HEK293 (cell line): ENCODE results near the gene SLC2A4.
A peak's percentile ranks its signal among the peaks of the same experiment; 100 is the strongest.

ENCODE experiments used
- HOXA7 ChIP-seq: sonication (generic); formaldehyde crosslinking; IDR thresholded peaks from 2 replicates; pipeline ENCODE4 v1.8.1; 2022; ENCODE audit warnings: missing genetic modification reagents, borderline replicate concordance
- KLF1 ChIP-seq: fragments of 450-650 bp; formaldehyde crosslinking; IDR thresholded peaks from 2 replicates; pipeline ENCODE4 v1.5.1; 2016; ENCODE audit warnings: missing biosample characterization, missing genetic modification characterization
- KLF8 ChIP-seq: fragments of 450-650 bp; formaldehyde crosslinking; IDR thresholded peaks from 2 replicates; pipeline ENCODE4 v1.5.1; 2016; ENCODE audit warnings: missing biosample characterization, missing genetic modification characterization
- KLF9 ChIP-seq: fragments of 450-650 bp; formaldehyde crosslinking; IDR thresholded peaks from 2 replicates; pipeline ENCODE4 v1.5.1; 2016; ENCODE audit warnings: missing biosample characterization, missing genetic modification characterization, low read depth
- MEIS1 ChIP-seq: sonication (generic); formaldehyde crosslinking; IDR thresholded peaks from 2 replicates; pipeline ENCODE4 v1.8.1; 2022; ENCODE audit warnings: missing genetic modification reagents, mild to moderate bottlenecking, borderline replicate concordance
- OVOL3 ChIP-seq: fragments of 450-650 bp; formaldehyde crosslinking; IDR thresholded peaks from 2 replicates; pipeline ENCODE4 v1.5.1; 2016; ENCODE audit warnings: missing biosample characterization, missing genetic modification characterization
- RBAK ChIP-seq: fragments of 450-650 bp; formaldehyde crosslinking; IDR thresholded peaks from 2 replicates; pipeline ENCODE4 v1.5.1; 2016; ENCODE audit warnings: missing biosample characterization, missing genetic modification characterization
- SP7 ChIP-seq: fragments of 450-650 bp; formaldehyde crosslinking; IDR thresholded peaks from 2 replicates; pipeline ENCODE4 v1.5.1; 2016; ENCODE audit warnings: missing biosample characterization, missing genetic modification characterization
- WT1 ChIP-seq: fragments of 450-650 bp; formaldehyde crosslinking; IDR thresholded peaks from 2 replicates; pipeline ENCODE4 v1.5.1; 2016; ENCODE audit warnings: missing biosample characterization, missing genetic modification characterization
- ZBTB8A ChIP-seq: fragments of 450-650 bp; formaldehyde crosslinking; IDR thresholded peaks from 2 replicates; pipeline ENCODE4 v1.5.1; 2016; ENCODE audit warnings: missing biosample characterization, missing genetic modification characterization
- ZEB2 ChIP-seq: fragments of 450-650 bp; formaldehyde crosslinking; IDR thresholded peaks from 2 replicates; pipeline ENCODE4 v1.5.1; 2016; ENCODE audit warnings: missing biosample characterization, missing genetic modification characterization
- ZNF24 ChIP-seq: fragments of 450-650 bp; formaldehyde crosslinking; IDR thresholded peaks from 2 replicates; pipeline ENCODE4 v1.5.1; 2016; ENCODE audit warnings: missing biosample characterization, missing genetic modification characterization
- ZNF324 ChIP-seq: fragments of 450-650 bp; formaldehyde crosslinking; IDR thresholded peaks from 2 replicates; pipeline ENCODE4 v1.5.1; 2016; ENCODE audit warnings: missing biosample characterization, missing genetic modification characterization
- ZNF433 ChIP-seq: fragments of 450-650 bp; formaldehyde crosslinking; IDR thresholded peaks from 2 replicates; pipeline ENCODE4 v1.5.1; 2016; ENCODE audit warnings: missing biosample characterization, missing genetic modification characterization, low read depth
- ZNF530 ChIP-seq: fragments of 450-650 bp; formaldehyde crosslinking; IDR thresholded peaks from 2 replicates; pipeline ENCODE4 v1.5.1; 2016; ENCODE audit warnings: low read depth, missing biosample characterization, missing genetic modification characterization
- ZNF596 ChIP-seq: fragments of 450-650 bp; IDR thresholded peaks from 2 replicates; pipeline ENCODE4 v1.5.0; 2018; ENCODE audit warnings: missing biosample characterization, mild to moderate bottlenecking, missing genetic modification characterization, moderate library complexity
- ZNF626 ChIP-seq: fragments of 450-650 bp; sonication (Bioruptor Pico); formaldehyde crosslinking; IDR thresholded peaks from 2 replicates; pipeline ENCODE4 v1.5.1; 2018; ENCODE audit warnings: missing biosample characterization, missing genetic modification characterization, inconsistent platforms
- ZNF707 ChIP-seq: fragments of 450-650 bp; formaldehyde crosslinking; IDR thresholded peaks from 2 replicates; pipeline ENCODE4 v1.5.1; 2016; ENCODE audit warnings: missing biosample characterization, missing genetic modification characterization
- ZNF785 ChIP-seq: fragments of 450-650 bp; formaldehyde crosslinking; IDR thresholded peaks from 2 replicates; pipeline ENCODE4 v1.5.1; 2016; ENCODE audit warnings: missing biosample characterization, missing genetic modification characterization
- ZSCAN30 ChIP-seq: fragments of 450-650 bp; IDR thresholded peaks from 2 replicates; pipeline ENCODE4 v1.5.1; 2018; ENCODE audit warnings: missing biosample characterization, mild to moderate bottlenecking, missing genetic modification characterization, moderate library complexity
- TF ChIP-seq, protein P1 (sequence below): fragments of 450-650 bp; formaldehyde crosslinking; IDR thresholded peaks from 2 replicates; pipeline ENCODE4 v1.5.1; 2016; ENCODE audit warnings: missing biosample characterization, missing genetic modification characterization, borderline replicate concordance
- TF ChIP-seq, protein P2 (sequence below): fragments of 450-650 bp; formaldehyde crosslinking; IDR thresholded peaks from 2 replicates; pipeline ENCODE4 v1.5.1; 2016; ENCODE audit warnings: missing biosample characterization, missing genetic modification characterization
- TF ChIP-seq, protein P3 (sequence below): fragments of 450-650 bp; formaldehyde crosslinking; IDR thresholded peaks from 2 replicates; pipeline ENCODE4 v1.5.1; 2016; ENCODE audit warnings: missing biosample characterization, missing genetic modification characterization
- TF ChIP-seq, protein P4 (sequence below): fragments of 450-650 bp; formaldehyde crosslinking; IDR thresholded peaks from 2 replicates; pipeline ENCODE4 v1.5.1; 2016; ENCODE audit warnings: missing biosample characterization, missing genetic modification characterization
- TF ChIP-seq, protein P5 (sequence below): fragments of 450-650 bp; formaldehyde crosslinking; IDR thresholded peaks from 2 replicates; pipeline ENCODE4; 2016; ENCODE audit warnings: missing biosample characterization, missing genetic modification characterization

Gene SLC2A4

DNA sequence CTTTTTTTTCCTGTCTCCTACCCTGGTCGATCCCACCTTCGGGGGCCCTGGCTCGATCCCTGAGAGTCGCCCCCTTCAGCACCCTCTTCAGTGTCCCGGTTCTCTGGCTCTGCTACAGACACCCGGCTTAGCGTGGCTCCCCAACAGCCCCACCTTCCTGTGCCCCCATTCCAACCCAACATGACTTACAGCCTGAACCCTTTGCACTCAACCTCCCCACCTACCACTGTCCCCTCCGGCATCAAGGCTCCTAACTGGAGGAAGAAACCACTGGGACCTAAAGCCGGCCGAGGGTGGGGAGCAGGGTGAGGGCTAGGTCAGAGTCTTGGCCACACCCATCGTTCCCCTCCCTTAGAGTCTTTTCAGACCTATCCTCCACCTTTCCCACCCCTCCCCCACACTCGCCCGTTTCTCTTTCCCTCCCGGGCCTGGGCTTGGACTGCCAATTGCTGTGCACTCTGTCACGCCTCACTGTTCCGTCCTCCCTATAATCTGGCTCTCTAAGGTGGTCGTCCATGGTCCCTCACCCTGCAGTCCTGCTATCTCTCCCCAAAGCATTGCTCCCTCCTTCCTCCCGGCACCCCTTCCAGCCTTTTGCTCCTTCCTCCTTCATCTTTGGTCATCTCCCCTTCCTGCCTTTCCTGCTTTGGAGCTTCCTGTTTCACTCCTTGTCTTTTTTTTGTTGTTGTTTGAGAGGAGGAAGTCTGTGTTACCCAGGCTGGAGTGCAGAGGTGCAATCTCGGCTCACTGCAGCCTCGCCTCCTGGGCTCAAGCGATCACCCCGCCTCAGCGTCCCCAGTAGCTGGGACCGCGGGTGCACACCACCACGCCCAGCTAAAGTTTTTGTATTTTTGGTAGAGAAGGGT is 18.4 kb upstream of the SLC2A4 start (continued):
- TF ChIP-seq OVOL3 (tag by site-specific recombination) (no peak), ZNF707 (tag by site-specific recombination) (0 out of 2 replicates have a peak, but pooled peaks have one; percentile 30), SP7 (tag by site-specific recombination) (peak; percentile 27; the same call in 1 of the 2 replicates), ZNF24 (tag by site-specific recombination) (no peak), ZNF626 (tag by site-specific recombination) (no peak), KLF1 (tag by site-specific recombination) (peak; percentile 84), ZSCAN30 (no peak), ZBTB8A (tag by site-specific recombination) (no peak), RBAK (tag by site-specific recombination) (no peak), WT1 (tag by site-specific recombination) (peak; percentile 63), ZNF324 (tag by site-specific recombination) (0 out of 2 replicates have a peak, but pooled peaks have one; percentile 51), KLF9 (tag by site-specific recombination) (peak; percentile 24; the same call in 1 of the 2 replicates), MEIS1 (CRISPR knock-in tag) (no peak), KLF8 (tag by site-specific recombination) (peak; percentile 23; the same call in 1 of the 2 replicates), ZNF596 (tag by site-specific recombination) (no peak), ZEB2 (no peak), ZNF785 (tag by site-specific recombination) (no peak), HOXA7 (CRISPR knock-in tag) (no peak), ZNF433 (tag by site-specific recombination) (no peak), ZNF530 (tag by site-specific recombination) (no peak)
- TF ChIP-seq, protein P1, sequence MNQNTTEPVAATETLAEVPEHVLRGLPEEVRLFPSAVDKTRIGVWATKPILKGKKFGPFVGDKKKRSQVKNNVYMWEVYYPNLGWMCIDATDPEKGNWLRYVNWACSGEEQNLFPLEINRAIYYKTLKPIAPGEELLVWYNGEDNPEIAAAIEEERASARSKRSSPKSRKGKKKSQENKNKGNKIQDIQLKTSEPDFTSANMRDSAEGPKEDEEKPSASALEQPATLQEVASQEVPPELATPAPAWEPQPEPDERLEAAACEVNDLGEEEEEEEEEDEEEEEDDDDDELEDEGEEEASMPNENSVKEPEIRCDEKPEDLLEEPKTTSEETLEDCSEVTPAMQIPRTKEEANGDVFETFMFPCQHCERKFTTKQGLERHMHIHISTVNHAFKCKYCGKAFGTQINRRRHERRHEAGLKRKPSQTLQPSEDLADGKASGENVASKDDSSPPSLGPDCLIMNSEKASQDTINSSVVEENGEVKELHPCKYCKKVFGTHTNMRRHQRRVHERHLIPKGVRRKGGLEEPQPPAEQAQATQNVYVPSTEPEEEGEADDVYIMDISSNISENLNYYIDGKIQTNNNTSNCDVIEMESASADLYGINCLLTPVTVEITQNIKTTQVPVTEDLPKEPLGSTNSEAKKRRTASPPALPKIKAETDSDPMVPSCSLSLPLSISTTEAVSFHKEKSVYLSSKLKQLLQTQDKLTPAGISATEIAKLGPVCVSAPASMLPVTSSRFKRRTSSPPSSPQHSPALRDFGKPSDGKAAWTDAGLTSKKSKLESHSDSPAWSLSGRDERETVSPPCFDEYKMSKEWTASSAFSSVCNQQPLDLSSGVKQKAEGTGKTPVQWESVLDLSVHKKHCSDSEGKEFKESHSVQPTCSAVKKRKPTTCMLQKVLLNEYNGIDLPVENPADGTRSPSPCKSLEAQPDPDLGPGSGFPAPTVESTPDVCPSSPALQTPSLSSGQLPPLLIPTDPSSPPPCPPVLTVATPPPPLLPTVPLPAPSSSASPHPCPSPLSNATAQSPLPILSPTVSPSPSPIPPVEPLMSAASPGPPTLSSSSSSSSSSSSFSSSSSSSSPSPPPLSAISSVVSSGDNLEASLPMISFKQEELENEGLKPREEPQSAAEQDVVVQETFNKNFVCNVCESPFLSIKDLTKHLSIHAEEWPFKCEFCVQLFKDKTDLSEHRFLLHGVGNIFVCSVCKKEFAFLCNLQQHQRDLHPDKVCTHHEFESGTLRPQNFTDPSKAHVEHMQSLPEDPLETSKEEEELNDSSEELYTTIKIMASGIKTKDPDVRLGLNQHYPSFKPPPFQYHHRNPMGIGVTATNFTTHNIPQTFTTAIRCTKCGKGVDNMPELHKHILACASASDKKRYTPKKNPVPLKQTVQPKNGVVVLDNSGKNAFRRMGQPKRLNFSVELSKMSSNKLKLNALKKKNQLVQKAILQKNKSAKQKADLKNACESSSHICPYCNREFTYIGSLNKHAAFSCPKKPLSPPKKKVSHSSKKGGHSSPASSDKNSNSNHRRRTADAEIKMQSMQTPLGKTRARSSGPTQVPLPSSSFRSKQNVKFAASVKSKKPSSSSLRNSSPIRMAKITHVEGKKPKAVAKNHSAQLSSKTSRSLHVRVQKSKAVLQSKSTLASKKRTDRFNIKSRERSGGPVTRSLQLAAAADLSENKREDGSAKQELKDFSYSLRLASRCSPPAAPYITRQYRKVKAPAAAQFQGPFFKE (tag by site-specific recombination): no peak
- TF ChIP-seq, protein P2, sequence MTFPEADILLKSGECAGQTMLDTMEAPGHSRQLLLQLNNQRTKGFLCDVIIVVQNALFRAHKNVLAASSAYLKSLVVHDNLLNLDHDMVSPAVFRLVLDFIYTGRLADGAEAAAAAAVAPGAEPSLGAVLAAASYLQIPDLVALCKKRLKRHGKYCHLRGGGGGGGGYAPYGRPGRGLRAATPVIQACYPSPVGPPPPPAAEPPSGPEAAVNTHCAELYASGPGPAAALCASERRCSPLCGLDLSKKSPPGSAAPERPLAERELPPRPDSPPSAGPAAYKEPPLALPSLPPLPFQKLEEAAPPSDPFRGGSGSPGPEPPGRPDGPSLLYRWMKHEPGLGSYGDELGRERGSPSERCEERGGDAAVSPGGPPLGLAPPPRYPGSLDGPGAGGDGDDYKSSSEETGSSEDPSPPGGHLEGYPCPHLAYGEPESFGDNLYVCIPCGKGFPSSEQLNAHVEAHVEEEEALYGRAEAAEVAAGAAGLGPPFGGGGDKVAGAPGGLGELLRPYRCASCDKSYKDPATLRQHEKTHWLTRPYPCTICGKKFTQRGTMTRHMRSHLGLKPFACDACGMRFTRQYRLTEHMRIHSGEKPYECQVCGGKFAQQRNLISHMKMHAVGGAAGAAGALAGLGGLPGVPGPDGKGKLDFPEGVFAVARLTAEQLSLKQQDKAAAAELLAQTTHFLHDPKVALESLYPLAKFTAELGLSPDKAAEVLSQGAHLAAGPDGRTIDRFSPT (tag by site-specific recombination): no peak
- TF ChIP-seq, protein P3, sequence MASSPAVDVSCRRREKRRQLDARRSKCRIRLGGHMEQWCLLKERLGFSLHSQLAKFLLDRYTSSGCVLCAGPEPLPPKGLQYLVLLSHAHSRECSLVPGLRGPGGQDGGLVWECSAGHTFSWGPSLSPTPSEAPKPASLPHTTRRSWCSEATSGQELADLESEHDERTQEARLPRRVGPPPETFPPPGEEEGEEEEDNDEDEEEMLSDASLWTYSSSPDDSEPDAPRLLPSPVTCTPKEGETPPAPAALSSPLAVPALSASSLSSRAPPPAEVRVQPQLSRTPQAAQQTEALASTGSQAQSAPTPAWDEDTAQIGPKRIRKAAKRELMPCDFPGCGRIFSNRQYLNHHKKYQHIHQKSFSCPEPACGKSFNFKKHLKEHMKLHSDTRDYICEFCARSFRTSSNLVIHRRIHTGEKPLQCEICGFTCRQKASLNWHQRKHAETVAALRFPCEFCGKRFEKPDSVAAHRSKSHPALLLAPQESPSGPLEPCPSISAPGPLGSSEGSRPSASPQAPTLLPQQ: no peak
- TF ChIP-seq, protein P4, sequence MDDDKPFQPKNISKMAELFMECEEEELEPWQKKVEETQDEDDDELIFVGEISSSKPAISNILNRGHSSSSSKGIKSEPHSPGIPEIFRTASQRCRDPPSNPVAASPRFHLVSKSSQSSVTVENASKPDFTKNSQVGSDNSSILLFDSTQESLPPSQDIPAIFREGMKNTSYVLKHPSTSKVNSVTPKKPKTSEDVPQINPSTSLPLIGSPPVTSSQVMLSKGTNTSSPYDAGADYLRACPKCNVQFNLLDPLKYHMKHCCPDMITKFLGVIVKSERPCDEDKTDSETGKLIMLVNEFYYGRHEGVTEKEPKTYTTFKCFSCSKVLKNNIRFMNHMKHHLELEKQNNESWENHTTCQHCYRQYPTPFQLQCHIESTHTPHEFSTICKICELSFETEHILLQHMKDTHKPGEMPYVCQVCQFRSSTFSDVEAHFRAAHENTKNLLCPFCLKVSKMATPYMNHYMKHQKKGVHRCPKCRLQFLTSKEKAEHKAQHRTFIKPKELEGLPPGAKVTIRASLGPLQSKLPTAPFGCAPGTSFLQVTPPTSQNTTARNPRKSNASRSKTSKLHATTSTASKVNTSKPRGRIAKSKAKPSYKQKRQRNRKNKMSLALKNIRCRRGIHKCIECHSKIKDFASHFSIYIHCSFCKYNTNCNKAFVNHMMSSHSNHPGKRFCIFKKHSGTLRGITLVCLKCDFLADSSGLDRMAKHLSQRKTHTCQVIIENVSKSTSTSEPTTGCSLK (tag by site-specific recombination): no peak
- TF ChIP-seq, protein P5, sequence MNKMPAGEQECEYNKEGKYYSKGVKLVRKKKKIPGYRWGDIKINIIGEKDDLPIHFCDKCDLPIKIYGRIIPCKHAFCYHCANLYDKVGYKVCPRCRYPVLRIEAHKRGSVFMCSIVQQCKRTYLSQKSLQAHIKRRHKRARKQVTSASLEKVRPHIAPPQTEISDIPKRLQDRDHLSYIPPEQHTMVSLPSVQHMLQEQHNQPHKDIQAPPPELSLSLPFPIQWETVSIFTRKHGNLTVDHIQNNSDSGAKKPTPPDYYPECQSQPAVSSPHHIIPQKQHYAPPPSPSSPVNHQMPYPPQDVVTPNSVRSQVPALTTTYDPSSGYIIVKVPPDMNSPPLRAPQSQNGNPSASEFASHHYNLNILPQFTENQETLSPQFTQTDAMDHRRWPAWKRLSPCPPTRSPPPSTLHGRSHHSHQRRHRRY: no peak
